GM12801 (cell line): ENCODE measurements around the gene RNF10.

Source experiments
- CTCF ChIP-seq: IDR thresholded peaks from one replicate; pipeline ENCODE4 v1.5.1; 2011; ENCODE audit warnings: control low read depth; ENCODE audit not compliant: insufficient read length; ENCODE audit errors: extremely low read depth

The RNF10 gene

DNA sequence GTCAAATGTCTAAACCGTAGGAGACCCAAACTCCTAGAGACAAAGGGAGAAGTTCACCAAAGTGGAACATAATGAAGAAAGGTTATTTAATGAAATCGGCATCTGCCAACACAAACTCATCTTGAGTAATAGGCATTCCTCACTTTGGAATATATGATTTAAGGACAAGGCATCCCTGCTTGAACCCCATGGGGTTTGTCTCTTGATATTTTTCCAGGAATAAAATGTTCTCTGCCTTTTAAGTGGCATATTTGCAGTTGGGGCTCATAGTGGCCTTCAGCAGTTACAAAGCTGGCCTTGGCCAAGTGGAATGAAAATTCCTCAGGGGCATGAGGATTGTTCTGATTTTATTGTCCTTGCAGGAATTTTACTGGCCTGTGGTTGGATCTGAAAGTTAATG is 40.0 kb downstream of the RNF10 start:
- TF ChIP-seq CTCF = no peak

- no peak for TF ChIP-seq CTCF
Observed at GRCh38 chr12:120579179-120579578, 45.0 kb downstream of the RNF10 start.

DNA sequence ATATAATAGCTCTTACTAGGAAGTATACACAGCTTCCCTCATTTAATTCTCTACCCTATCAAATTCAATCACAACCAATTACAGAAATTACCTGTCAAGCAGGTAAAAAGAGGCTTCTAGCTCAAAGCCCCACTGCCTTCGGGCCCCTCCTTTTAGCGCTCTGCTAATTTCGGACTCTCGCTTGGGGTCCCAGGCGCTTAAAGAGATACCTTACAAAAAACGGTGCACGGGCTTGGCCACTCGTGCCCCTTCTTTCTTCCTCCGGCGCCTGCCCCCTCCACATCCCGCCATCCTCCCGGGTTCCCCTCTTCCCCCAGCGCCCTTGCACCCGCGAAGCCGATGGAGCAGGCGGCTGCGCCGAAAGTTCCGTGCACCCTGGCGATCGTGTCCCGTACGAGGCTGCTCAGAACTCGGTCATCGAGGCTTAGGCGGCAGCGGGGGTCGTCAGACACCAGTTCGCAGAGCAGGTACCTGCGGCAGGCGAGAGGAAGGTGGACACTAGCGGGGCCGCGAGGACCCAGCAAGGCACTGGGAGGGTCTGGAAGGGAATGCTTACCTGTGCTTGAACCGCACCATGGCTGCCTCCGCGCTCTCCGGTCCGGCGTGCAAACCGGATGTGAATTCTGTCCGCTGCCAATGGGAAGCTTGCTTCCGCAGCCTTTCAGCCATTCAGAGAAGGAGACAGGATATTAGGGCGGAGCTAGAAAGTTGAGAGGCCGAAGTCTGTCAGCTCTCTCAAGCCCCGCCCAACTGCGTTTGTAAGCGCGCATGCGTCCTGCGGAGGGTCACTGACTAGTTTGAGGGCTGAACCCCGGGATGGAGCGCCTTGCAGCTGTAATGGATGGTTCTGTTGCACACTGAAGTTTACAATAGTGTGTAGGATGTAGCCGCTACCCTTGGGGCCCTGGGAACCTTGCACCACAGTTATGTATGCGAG is 46.9 kb downstream of the RNF10 start, which contains the start of gene POP5:
Gene POP5, minus strand, starts transcription at position 616 of the 937 bp plus-strand sequence. Its CDS starts 40 bp downstream, at position 576.
- no peak for TF ChIP-seq CTCF

- TF ChIP-seq CTCF = no peak
Observed at GRCh38 chr12:120581998-120582397, 47.8 kb downstream of the RNF10 start.

- no peak for TF ChIP-seq CTCF
Observed at GRCh38 chr12:120583478-120584030, 49.4 kb downstream of the RNF10 start.

GRCh38 chr12:120584343-120585149 is 50.4 kb downstream of the RNF10 start:
- TF ChIP-seq CTCF = no peak

GRCh38 chr12:120586206-120586605 is 52.0 kb downstream of the RNF10 start:
- TF ChIP-seq CTCF = no peak
